GM19395 (cell line): Measurements from ENCODE around the gene LPP.

ENCODE experiments used
- ATAC-seq: cut with Tn5 transposase; IDR thresholded peaks from one replicate; pipeline ENCODE4 v1.9.1; 2021; ENCODE audit warnings: mild to moderate bottlenecking, moderate library complexity; ENCODE audit not compliant: unreplicated experiment

Gene LPP

GRCh38 chr3:188834349-188834748 is 680.4 kb downstream of the LPP start:
- no peak for ATAC-seq

GRCh38 chr3:188839187-188839695 is 685.3 kb downstream of the LPP start:
- ATAC-seq, result no peak

GRCh38 chr3:188840290-188840689 is 686.3 kb downstream of the LPP start:
- ATAC-seq, result no peak

- no peak for ATAC-seq
Observed at GRCh38 chr3:188841906-188842305, 687.9 kb downstream of the LPP start.

GRCh38 chr3:188842639-188843038 is 688.7 kb downstream of the LPP start:
- ATAC-seq, result no peak

GRCh38 chr3:188844096-188844495 is 690.1 kb downstream of the LPP start:
- ATAC-seq, result no peak

- no peak for ATAC-seq
Observed at GRCh38 chr3:188845514-188845913, 691.6 kb downstream of the LPP start.

GRCh38 chr3:188848947-188849346 is 695.0 kb downstream of the LPP start:
- no peak for ATAC-seq

- no peak for ATAC-seq
Observed at GRCh38 chr3:188853856-188854771, 700.2 kb downstream of the LPP start.

GRCh38 chr3:188854772-188855149 is 700.8 kb downstream of the LPP start:
- ATAC-seq, result no peak

GRCh38 chr3:188855675-188856074 is 701.7 kb downstream of the LPP start:
- ATAC-seq, result no peak

- no peak for ATAC-seq
Observed at GRCh38 chr3:188860147-188860546, 706.2 kb downstream of the LPP start.

GRCh38 chr3:188861842-188862744 is 708.1 kb downstream of the LPP start:
- ATAC-seq, result no peak

GRCh38 chr3:188863999-188864406 is 710.0 kb downstream of the LPP start:
- no peak for ATAC-seq

- no peak for ATAC-seq
Observed at GRCh38 chr3:188867691-188868265, 713.8 kb downstream of the LPP start.

GRCh38 chr3:188868803-188869202 is 714.8 kb downstream of the LPP start:
- ATAC-seq, result no peak

- no peak for ATAC-seq
Observed at GRCh38 chr3:188869628-188870027, 715.7 kb downstream of the LPP start.

- ATAC-seq, result no peak
Observed at GRCh38 chr3:188870431-188870830, 716.5 kb downstream of the LPP start.

- ATAC-seq, result no peak
Observed at GRCh38 chr3:188874576-188874975, 720.6 kb downstream of the LPP start.

- no peak for ATAC-seq
Observed at GRCh38 chr3:188875413-188875812, 721.5 kb downstream of the LPP start.

GRCh38 chr3:188876370-188876769 is 722.4 kb downstream of the LPP start:
- no peak for ATAC-seq
